NCI-H345 (cell line): Measurements from ENCODE around the gene ULBP1.
"Not testable (repeated sequence)": the region's sequence is repeated elsewhere in the genome, so short reads cannot be mapped to it uniquely, and the experiment has no call there.

Source experiments
- DNase-seq: peaks from one replicate; lab custom pipeline; 2025; lab: John Stamatoyannopoulos, UW

Gene ULBP1

GRCh38 chr6:150005761-150006651 is 42.3 kb downstream of the ULBP1 start:
- DNase-seq = no peak

- DNase-seq = peak; percentile 3
Observed at GRCh38 chr6:150006961-150007464, 43.3 kb downstream of the ULBP1 start.

- DNase-seq = no peak
Observed at GRCh38 chr6:150008588-150008987, 44.8 kb downstream of the ULBP1 start.

GRCh38 chr6:150012846-150013784 is 49.4 kb downstream of the ULBP1 start:
- not testable (repeated sequence) for DNase-seq

- DNase-seq = not testable (repeated sequence)
Observed at GRCh38 chr6:150013785-150014622, 50.3 kb downstream of the ULBP1 start.

GRCh38 chr6:150014623-150015280 is 51.0 kb downstream of the ULBP1 start:
- DNase-seq = not testable (repeated sequence)

- DNase-seq = not testable (repeated sequence)
Observed at GRCh38 chr6:150015281-150016001, 51.7 kb downstream of the ULBP1 start.

GRCh38 chr6:150016324-150017185 is 52.8 kb downstream of the ULBP1 start:
- DNase-seq = peak; percentile 87

- not testable (repeated sequence) for DNase-seq
Observed at GRCh38 chr6:150017186-150017521, 53.4 kb downstream of the ULBP1 start.

GRCh38 chr6:150018846-150019580 is 55.3 kb downstream of the ULBP1 start:
- DNase-seq = no peak

- DNase-seq = not testable (repeated sequence)
Observed at GRCh38 chr6:150021870-150022269, 58.1 kb downstream of the ULBP1 start.
